ENCODE measurements around the gene NTSR2. TPM values are rescaled to one million over a fixed set of nuclear protein-coding genes. Genes with fewer than 3 reads are reported as not detected.

Gene NTSR2
- total and polyA plus RNA-seq, 10 of the 15 experiments (the other 5 are each of a cell fraction or from before 2014, with no cell fraction given) = not detected

DNA sequence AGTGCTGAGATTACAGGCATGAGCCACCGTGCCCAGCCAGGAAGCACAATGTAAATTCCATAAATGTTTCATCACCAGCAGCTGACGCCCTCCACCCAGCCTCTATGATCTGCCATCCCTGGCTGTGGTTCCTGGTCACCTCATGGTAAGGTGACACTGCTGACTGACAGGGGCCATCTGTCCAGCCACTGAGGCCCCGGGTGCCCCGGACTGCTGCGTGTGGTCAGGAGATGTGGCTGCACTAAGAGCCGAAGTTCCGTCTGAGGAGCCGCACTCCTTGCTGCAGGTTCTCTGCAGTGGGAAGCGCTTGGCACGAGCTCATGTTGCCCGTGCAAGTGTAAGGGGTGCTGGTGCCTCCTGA lies 10.9 kb downstream of the NTSR2 start:
- no peak for FAIRE-seq
- DNase-seq (ENCODE audit: low read depth, low spot score) = no peak
- Histone ChIP-seq H3K36me3 (ENCODE audit: control insufficient read depth in 2 of 2, insufficient read depth in 2 of 2, low read length in 1 of 2) (no peaks in the 10 kb centered on the region), H3K9ac (ENCODE audit: control insufficient read depth, insufficient read depth, low read length) (no peak overlapping the region), H3K27me3 (replicated peaks in 1 of 2; ENCODE audit: control insufficient read depth in 2 of 2, insufficient read depth in 2 of 2, low read length in 1 of 2) (no peaks in the 10 kb centered on the region), H4K20me1 (ENCODE audit: control insufficient read depth, insufficient read depth) (no peaks in the 10 kb centered on the region), H3K27ac (ENCODE audit: control insufficient read depth, insufficient read depth) (no peak overlapping the region), H3K4me3 (no peak overlapping the region), H2AFZ (ENCODE audit: control insufficient read depth, low read depth, low read length) (no peak overlapping the region), H3K4me2 (ENCODE audit: control insufficient read depth, insufficient read depth) (no peak overlapping the region), H3K79me2 (ENCODE audit: control insufficient read depth, insufficient read depth, low read length) (no peaks in the 10 kb centered on the region), H3K4me1 (ENCODE audit: control insufficient read depth, insufficient read depth, low read length) (no peaks in the 10 kb centered on the region), H3K9me3 (replicated peaks; ENCODE audit: control insufficient read depth, insufficient read depth, low read length) (no peaks in the 10 kb centered on the region)
- SMC1A ChIA-PET (ENCODE audit: uncharacterized antibody, unreplicated experiment) = no interaction called here
- POLR2A ChIA-PET = no interaction called here
- WGBS (ENCODE audit: insufficient coverage, insufficient replicate concordance, low lambda C conversion rate, missing lambda C conversion rate) = 47% methylated on average over 11 of the region's 11 CpGs
- RAD21 ChIA-PET (ENCODE audit: unreplicated experiment) = no interaction called here
- BruUV-seq (replicated peaks) = no TSS peak
- in situ Hi-C loops (cut with MboI) = no loop called here
- intact Hi-C loops (cut with micrococcal nuclease; ENCODE audit: unreplicated experiment) = no loop called here
- CTCF ChIA-PET = no interaction called here
- TF ChIP-seq RFX5 (IDR thresholded peaks at IDR 0.05; ENCODE audit: low read depth, low read length) (no peak), CHD4 (IDR thresholded peaks at IDR 0.05) (no peak), RUNX3 (IDR thresholded peaks at IDR 0.05; ENCODE audit: low read length) (no peak), CTCF (IDR thresholded peaks at IDR 0.05 in 2 of 3, conservative IDR thresholded peaks at IDR 0.05 in 1 of 3; ENCODE audit: control insufficient read depth in 2 of 3, extremely low read depth in 1 of 3, insufficient read depth in 1 of 3, low read depth in 3 of 3, low read length in 3 of 3) (no peak), ZNF384 (IDR thresholded peaks at IDR 0.05; ENCODE audit: borderline replicate concordance, low read depth, low read length) (no peak), YY1 (IDR thresholded peaks at IDR 0.05; ENCODE audit: low read depth, low read length) (no peak), MEF2A (IDR thresholded peaks at IDR 0.05; ENCODE audit: insufficient read depth, low read depth, low read length) (no peak), POLR2AphosphoS2 (IDR thresholded peaks at IDR 0.05; ENCODE audit: low read depth, low read length) (no peak), SMC3 (IDR thresholded peaks at IDR 0.05; ENCODE audit: borderline replicate concordance, low read length) (no peak), ESRRA (IDR thresholded peaks at IDR 0.05; ENCODE audit: low read length) (no peak)
- TF ChIP-seq, protein P1, sequence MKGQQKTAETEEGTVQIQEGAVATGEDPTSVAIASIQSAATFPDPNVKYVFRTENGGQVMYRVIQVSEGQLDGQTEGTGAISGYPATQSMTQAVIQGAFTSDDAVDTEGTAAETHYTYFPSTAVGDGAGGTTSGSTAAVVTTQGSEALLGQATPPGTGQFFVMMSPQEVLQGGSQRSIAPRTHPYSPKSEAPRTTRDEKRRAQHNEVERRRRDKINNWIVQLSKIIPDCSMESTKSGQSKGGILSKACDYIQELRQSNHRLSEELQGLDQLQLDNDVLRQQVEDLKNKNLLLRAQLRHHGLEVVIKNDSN (IDR thresholded peaks at IDR 0.05; ENCODE audit: borderline replicate concordance, extremely low read length, insufficient read depth, low read depth, low read length) = no peak
- ATAC-seq = no peak
